GM12878 (cell line): Measurements from ENCODE around the gene ANKS1A.

Source experiments
- MYC ChIP-seq: IDR thresholded peaks from 2 replicates; pipeline ENCODE4 v1.6.1; 2011; ENCODE audit warnings: mild to moderate bottlenecking, low read length, moderate library complexity, inconsistent platforms; ENCODE audit not compliant: insufficient read depth, insufficient replicate concordance, insufficient read length, severe bottlenecking
- NR2C2 ChIP-seq: IDR thresholded peaks from 2 replicates; pipeline ENCODE4 v1.6.1; 2011; ENCODE audit warnings: borderline replicate concordance, low read depth; ENCODE audit not compliant: control insufficient read depth, insufficient read length
- USF2 ChIP-seq: IDR thresholded peaks from 2 replicates; pipeline ENCODE4 v1.6.1; 2011; ENCODE audit warnings: low read depth, low read length, improper control_type of control experiment, borderline replicate concordance

GRCh38 chr6:35088281-35089215 is 199.5 kb downstream of the ANKS1A start:
- no peak for TF ChIP-seq USF2
- no peak for TF ChIP-seq NR2C2
- TF ChIP-seq MYC: no peak
